ENCODE measurements around the gene UBALD2. TPM values are rescaled to one million over a fixed set of nuclear protein-coding genes. Genes with fewer than 3 reads are reported as not detected.

The UBALD2 gene
- polyA plus RNA-seq, 4 donors = 28.8 to 52.2 (median 30.1) TPM

DNA sequence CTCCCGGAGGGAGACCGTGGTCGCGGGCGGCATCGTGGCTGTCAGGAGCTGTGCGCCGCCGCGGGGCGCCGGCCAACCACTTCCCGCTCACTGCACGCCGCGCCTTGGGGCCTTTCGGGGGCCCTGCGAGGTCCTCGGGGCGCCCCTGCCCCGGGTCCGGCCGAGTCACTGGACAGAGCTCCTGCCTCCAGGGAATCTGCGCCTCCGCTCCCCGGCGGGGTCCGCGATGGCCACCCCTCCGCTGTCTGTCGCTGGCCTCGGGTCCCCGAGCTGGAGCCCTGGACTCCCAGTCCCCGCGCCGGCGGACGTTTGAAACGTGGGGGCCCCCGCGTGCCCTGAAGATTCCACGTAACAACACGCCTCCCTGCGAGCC is 42.8 kb downstream of the UBALD2 start, which contains the start of gene QRICH2:
QRICH2 (minus strand) TSS at position 311 of the 373 bp plus-strand sequence; CDS start at position 33, 278 bp downstream.
- DNase-seq (ENCODE audit: low read depth in 4 of 4, low spot score in 3 of 4) = no peak

DNA sequence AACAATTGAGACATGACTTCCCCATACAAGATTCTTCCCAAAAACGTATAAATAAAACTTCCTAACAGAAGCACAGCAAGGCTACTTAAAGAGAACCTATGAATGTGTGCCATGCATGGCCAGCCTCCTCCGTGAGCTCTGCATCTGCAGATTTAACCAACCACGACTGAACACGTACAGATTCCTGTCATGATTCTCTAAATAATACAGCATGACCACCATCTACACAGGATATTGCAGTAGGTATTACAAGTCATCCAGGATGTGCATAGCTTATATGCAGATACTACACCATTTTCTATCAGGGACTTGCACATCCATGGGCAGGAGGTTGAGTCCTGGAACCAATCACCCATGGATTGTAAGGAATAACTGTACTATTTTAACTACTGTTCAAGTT is 44.3 kb downstream of the UBALD2 start:
- DNase-seq (ENCODE audit: low read depth in 4 of 4, low spot score in 3 of 4) = no peak

DNA sequence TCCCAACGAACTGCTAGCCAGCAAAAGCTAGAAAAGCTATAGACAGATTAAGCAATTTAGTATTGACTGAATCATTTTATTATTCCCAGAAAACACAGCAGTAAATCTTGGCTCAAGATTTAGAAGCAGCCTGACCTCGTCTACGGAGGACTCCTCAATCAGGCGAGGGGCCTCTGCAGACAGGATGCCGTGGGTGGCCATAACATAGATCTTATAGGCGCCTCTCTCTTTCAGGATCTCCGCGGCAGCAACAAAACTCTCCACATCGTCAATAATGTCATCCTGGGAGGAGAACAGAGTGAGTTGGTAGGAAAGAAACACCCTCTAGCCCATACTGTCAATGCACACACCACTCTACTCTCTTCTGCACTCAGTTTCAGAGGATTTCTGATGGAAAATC is 47.6 kb downstream of the UBALD2 start:
- DNase-seq (ENCODE audit: low read depth in 4 of 4, low spot score in 3 of 4) = no peak

DNA sequence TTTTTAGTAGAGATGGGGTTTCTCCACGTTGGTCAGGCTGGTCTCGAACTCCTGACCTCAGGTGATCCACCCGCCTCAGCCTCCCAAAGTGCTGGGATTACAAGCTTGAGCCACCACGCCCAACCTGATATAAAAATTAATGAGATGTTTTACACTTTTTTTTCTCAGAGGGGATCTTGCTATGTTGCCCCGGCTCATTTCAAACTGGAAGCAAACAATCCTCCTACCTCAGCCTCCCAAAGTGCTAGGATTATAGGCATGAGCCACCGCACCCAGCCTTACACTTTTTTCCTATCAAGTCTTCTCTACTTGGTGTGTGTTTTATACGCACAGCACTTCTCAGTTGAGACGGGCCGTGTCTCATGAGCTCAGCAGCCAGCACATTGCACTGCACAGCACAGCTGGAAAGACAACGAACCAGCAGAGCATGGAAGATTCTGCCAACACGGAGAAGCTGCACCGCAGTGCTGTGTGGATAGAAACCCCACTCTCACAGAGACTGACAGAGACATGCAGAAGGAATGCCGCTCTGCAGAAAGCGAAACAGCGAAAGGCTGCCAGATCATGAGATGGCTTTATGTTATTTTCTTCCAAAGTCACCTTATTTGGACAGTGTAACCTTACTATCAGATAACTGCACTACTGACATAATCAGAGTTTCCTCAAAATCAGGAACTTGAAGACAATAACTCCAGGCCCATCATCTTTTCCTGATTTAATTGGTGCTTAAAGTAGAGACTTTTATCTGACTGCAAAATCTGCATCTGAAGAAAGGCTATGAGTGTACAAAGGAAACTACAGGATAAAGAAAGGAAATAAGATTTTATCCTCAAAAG is 49.5 kb downstream of the UBALD2 start:
- no peak for DNase-seq (ENCODE audit: low read depth in 4 of 4, low spot score in 3 of 4)

DNA sequence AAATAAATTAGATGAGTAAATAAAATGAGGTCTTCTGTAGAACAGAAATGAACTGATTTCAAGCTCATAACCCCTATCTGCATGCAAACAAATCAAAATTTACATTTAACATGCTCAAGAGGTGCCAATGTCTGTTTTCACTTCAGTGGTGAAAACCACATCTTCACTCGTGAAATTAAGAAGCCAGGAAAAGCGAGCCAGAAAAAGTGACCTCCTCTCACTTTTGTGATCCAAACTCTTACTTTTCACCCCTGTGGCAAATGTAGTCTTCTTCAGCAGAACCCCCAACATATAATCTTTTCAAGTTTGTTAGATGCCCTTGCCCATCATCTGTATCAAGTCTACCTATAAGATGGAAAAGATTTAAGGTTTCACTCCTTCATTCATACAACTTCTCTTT is 52.4 kb downstream of the UBALD2 start:
- DNase-seq (ENCODE audit: low read depth in 4 of 4, low spot score in 3 of 4) = no peak

DNA sequence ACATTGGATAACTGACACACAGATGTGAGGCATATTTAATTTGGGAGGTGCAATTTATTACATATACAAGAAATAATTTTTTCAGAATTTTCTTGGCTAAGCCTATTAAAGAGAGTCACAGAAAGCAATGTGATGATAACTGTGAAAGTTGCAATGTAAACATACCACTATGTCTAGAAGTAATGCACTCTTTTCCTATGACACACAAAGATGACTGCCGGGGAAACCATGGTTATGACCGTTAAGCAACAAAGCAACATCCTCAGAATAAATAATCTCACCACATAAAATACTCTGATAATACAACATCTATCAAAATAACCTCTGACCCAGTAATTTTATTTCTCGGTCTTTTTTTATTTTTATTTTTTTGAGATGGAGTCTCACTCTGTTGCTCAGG is 53.4 kb downstream of the UBALD2 start:
- no peak for DNase-seq (ENCODE audit: low read depth in 4 of 4, low spot score in 3 of 4)

Other genes with a start within 250 kb of the UBALD2 start
- 10 to 100 TPM in 3 of 4 donors, under 1 TPM in 1; 0.60 to 26.9 (median 17.6) TPM for gene EVPL, start 238.0 kb upstream of the UBALD2 start, polyA plus RNA-seq (ENCODE audit: insufficient read length in 4 of 4)
- 100 to 1,000 TPM in 3 of 4 donors, 10 to 100 TPM in 1; 87.6 to 114 (median 109) TPM for gene SRP68, start 192.8 kb upstream of the UBALD2 start, polyA plus RNA-seq (ENCODE audit: insufficient read length in 4 of 4)
- gene GALR2, start 190.6 kb upstream of the UBALD2 start, polyA plus RNA-seq (ENCODE audit: insufficient read length in 4 of 4) = under 1 TPM in 2 of 4 donors, not detected in 2; 0.37 to 0.43 TPM
- gene ZACN, start 186.2 kb upstream of the UBALD2 start, polyA plus RNA-seq (ENCODE audit: insufficient read length in 4 of 4) = 10 to 100 TPM in 2 of 4 donors, 1 to 10 TPM in 1, under 1 TPM in 1; 0.55 to 29.1 (median 7.2) TPM
- gene EXOC7, start 161.6 kb upstream of the UBALD2 start, polyA plus RNA-seq (ENCODE audit: insufficient read length in 4 of 4) = 100 to 1,000 TPM; 138 to 167 (median 154) TPM
- 10 to 100 TPM in 3 of 4 donors, under 1 TPM in 1; 0.55 to 26.8 (median 17.8) TPM for gene FOXJ1, start 124.1 kb upstream of the UBALD2 start, polyA plus RNA-seq (ENCODE audit: insufficient read length in 4 of 4)
- gene RNF157, start 24.9 kb upstream of the UBALD2 start, polyA plus RNA-seq (ENCODE audit: insufficient read length in 4 of 4) = 10 to 100 TPM; 12.4 to 30.1 (median 28.0) TPM
- 10 to 100 TPM in 1 of 4 donors, 1 to 10 TPM in 3; 4.0 to 11.8 (median 4.9) TPM for gene QRICH2, start 42.9 kb downstream of the UBALD2 start, polyA plus RNA-seq (ENCODE audit: insufficient read length in 4 of 4)
- gene PRPSAP1, start 88.6 kb downstream of the UBALD2 start, polyA plus RNA-seq (ENCODE audit: insufficient read length in 4 of 4) = 10 to 100 TPM; 66.8 to 92.6 (median 80.1) TPM
- gene SPHK1, start 119.3 kb downstream of the UBALD2 start, polyA plus RNA-seq (ENCODE audit: insufficient read length in 4 of 4) = 1 to 10 TPM; 2.1 to 2.7 (median 2.2) TPM
- gene UBE2O, start 187.8 kb downstream of the UBALD2 start, polyA plus RNA-seq (ENCODE audit: insufficient read length in 4 of 4) = 10 to 100 TPM; 21.9 to 28.7 (median 25.6) TPM
- under 1 TPM in 3 of 4 donors, not detected in 1; 0.21 to 0.23 (median 0.22) TPM for gene AANAT, start 202.3 kb downstream of the UBALD2 start, polyA plus RNA-seq (ENCODE audit: insufficient read length in 4 of 4)
- gene RHBDF2, start 236.1 kb downstream of the UBALD2 start, polyA plus RNA-seq (ENCODE audit: insufficient read length in 4 of 4) = 1 to 10 TPM; 4.6 to 8.9 (median 6.2) TPM

Data from left renal pelvis (tissue), 4 donors.